T-helper 1 cell treated with Interleukin-12 subunit alpha and Interleukin-12 subunit beta and Interleukin-4 antibody, amounts not matched to agents 30 ng/mL and 1 ng/mL, for 36 hours (primary cell): ENCODE data around the gene LRRC58. TPM values are rescaled to one million over a fixed set of nuclear protein-coding genes. Genes with fewer than 3 reads are reported as not detected.

Experiments used
- intact Hi-C: fragments of 100-400 bp; cut with micrococcal nuclease; formaldehyde crosslinking; loops from one replicate; pipeline ENCODE4 v1.15.1; 2024
- total RNA-seq: library from RNA; stranded (reverse); gene quantifications from 2 replicates; pipeline ENCODE4 v1.2.3, GENCODE V29; 2022

LRRC58 gene
- total RNA-seq, 1 donor from 2014 or later, result 23.4 TPM

- intact Hi-C loops, result no loop called here
Measured at GRCh38 chr3:120280566-120280965, 68.6 kb downstream of the LRRC58 start.

GRCh38 chr3:120280026-120280425, 69.1 kb downstream of the LRRC58 start:
- intact Hi-C loops, result no loop called here

GRCh38 chr3:120276767-120277166, 72.4 kb downstream of the LRRC58 start:
- intact Hi-C loops, result no loop called here

GRCh38 chr3:120275618-120276017, 73.5 kb downstream of the LRRC58 start:
- intact Hi-C loops, result no loop called here

- intact Hi-C loops, result no loop called here
Measured at GRCh38 chr3:120274739-120275167, 74.4 kb downstream of the LRRC58 start.

Other genes with a start within 250 kb of the LRRC58 start
- 0.07 TPM in 2 replicates for gene GPR156, start 64.1 kb downstream of the LRRC58 start, total RNA-seq
- 0.12 and 0.32 TPM in 2 replicates for gene FSTL1, start 101.6 kb upstream of the LRRC58 start, total RNA-seq
- gene NDUFB4, start 247.0 kb upstream of the LRRC58 start, total RNA-seq, result 117 and 121 TPM in 2 replicates